Measurements from ENCODE around the gene PTMA.

Gene PTMA

DNA sequence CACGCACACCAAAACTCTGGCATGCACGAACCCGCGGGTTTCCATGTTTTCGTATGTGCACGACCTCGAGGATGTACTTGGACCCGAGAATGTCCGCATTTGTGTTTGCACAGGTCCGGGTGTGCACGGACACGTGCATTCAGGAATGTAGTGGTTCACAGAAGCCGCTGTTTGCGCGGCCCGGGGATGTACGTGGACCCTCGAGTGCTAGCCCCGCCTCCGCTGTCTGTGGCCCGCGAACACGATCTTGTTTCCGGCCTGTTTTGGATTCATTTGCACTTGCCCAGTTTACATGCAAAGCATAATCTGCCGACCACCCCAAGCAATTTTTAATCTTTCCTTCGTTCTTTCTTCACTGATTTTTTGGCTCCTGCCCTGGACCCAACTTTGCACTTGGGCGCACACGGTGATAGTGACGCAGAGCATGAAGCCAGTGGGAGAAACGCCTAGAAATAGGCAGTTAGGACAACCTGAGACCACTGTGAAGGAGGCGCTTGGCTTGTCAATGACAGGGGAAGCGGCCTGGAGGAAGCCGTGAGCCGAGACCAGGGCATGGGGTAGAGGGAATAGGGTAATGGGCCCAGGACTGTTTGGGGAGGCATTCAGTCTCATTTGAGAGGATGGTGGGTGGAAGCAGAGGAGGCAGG lies 45.4 kb upstream of the PTMA start:
- TF ChIP-seq EGR1 (IDR thresholded peaks at IDR 0.05) (no peak), CEBPB (IDR thresholded peaks at IDR 0.05) (no peak), TEAD4 (IDR thresholded peaks at IDR 0.05) (no peak), NFIC (IDR thresholded peaks at IDR 0.05) (no peak), CREB1 (IDR thresholded peaks at IDR 0.05; ENCODE audit: low read depth) (no peak), MAX (IDR thresholded peaks at IDR 0.05) (no peak), FOXM1 (IDR thresholded peaks at IDR 0.05; ENCODE audit: borderline replicate concordance, low read depth) (no peak), ZBTB7A (IDR thresholded peaks at IDR 0.05; ENCODE audit: low read depth) (no peak), RAD21 (IDR thresholded peaks at IDR 0.05; ENCODE audit: low read depth) (no peak), TAF1 (IDR thresholded peaks at IDR 0.05; ENCODE audit: low read depth) (no peak), EP300 (IDR thresholded peaks at IDR 0.05; ENCODE audit: borderline replicate concordance) (no peak)
- TF ChIP-seq, protein P1, sequence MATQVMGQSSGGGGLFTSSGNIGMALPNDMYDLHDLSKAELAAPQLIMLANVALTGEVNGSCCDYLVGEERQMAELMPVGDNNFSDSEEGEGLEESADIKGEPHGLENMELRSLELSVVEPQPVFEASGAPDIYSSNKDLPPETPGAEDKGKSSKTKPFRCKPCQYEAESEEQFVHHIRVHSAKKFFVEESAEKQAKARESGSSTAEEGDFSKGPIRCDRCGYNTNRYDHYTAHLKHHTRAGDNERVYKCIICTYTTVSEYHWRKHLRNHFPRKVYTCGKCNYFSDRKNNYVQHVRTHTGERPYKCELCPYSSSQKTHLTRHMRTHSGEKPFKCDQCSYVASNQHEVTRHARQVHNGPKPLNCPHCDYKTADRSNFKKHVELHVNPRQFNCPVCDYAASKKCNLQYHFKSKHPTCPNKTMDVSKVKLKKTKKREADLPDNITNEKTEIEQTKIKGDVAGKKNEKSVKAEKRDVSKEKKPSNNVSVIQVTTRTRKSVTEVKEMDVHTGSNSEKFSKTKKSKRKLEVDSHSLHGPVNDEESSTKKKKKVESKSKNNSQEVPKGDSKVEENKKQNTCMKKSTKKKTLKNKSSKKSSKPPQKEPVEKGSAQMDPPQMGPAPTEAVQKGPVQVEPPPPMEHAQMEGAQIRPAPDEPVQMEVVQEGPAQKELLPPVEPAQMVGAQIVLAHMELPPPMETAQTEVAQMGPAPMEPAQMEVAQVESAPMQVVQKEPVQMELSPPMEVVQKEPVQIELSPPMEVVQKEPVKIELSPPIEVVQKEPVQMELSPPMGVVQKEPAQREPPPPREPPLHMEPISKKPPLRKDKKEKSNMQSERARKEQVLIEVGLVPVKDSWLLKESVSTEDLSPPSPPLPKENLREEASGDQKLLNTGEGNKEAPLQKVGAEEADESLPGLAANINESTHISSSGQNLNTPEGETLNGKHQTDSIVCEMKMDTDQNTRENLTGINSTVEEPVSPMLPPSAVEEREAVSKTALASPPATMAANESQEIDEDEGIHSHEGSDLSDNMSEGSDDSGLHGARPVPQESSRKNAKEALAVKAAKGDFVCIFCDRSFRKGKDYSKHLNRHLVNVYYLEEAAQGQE (IDR thresholded peaks at IDR 0.05; ENCODE audit: low read depth), result no peak

DNA sequence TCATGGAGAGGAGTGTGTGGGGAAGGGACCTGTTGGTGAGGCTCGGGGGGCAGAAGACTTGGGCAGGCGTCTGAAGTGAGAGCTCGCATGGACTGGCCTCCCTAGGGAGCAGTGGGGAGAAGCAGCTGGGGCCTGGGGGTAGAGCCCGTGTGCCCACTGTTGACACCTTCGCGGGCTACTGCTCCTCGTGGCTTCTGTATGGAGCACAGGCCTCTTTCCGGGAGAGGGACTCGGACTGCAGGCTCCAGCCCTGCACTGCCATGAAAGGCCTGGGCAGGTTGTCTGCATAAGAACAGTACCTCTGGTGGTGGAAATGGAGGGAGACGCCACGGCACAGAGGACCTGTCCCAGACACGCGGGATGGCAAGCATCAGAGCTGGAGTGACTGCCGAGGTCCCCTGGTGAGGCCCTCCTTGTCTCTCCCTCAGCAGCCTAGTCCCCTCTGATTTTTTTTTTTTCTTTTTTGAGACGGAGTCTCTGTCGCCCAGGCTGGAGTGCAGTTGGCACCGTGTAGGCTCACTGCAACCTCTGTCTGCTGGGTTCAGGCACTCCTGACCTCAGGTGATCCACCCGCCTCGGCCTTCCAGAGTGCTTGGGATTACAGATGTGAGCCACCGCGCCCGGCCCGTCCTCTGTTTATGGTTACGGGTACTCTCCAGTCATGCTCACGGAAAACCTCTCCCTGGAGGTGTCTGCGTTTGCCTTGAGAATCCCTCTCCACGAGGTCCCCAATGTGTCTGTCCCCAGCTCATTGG lies 44.7 kb upstream of the PTMA start:
- no peak for TF ChIP-seq MAX (IDR thresholded peaks at IDR 0.05)
- TF ChIP-seq TAF1 (IDR thresholded peaks at IDR 0.05; ENCODE audit: low read depth), result no peak
- no peak for TF ChIP-seq NFIC (IDR thresholded peaks at IDR 0.05)
- TF ChIP-seq YY1 (IDR thresholded peaks at IDR 0.05; ENCODE audit: low read depth), result no peak
- TF ChIP-seq EGR1 (IDR thresholded peaks at IDR 0.05), result no peak
- TF ChIP-seq CREB1 (IDR thresholded peaks at IDR 0.05; ENCODE audit: low read depth), result no peak
- no peak for TF ChIP-seq TCF12 (IDR thresholded peaks at IDR 0.05; ENCODE audit: low read depth)
- TF ChIP-seq EP300 (IDR thresholded peaks at IDR 0.05; ENCODE audit: borderline replicate concordance), result no peak
- no peak for TF ChIP-seq ZBTB7A (IDR thresholded peaks at IDR 0.05; ENCODE audit: low read depth)
- no peak for TF ChIP-seq FOXM1 (IDR thresholded peaks at IDR 0.05; ENCODE audit: borderline replicate concordance, low read depth)
- TF ChIP-seq TEAD4 (IDR thresholded peaks at IDR 0.05), result no peak
- TF ChIP-seq, protein P1 (IDR thresholded peaks at IDR 0.05; ENCODE audit: low read depth), result no peak
- TF ChIP-seq CEBPB (IDR thresholded peaks at IDR 0.05), result no peak
- no peak for TF ChIP-seq USF1 (IDR thresholded peaks at IDR 0.05)
- no peak for TF ChIP-seq RAD21 (IDR thresholded peaks at IDR 0.05; ENCODE audit: low read depth)

DNA sequence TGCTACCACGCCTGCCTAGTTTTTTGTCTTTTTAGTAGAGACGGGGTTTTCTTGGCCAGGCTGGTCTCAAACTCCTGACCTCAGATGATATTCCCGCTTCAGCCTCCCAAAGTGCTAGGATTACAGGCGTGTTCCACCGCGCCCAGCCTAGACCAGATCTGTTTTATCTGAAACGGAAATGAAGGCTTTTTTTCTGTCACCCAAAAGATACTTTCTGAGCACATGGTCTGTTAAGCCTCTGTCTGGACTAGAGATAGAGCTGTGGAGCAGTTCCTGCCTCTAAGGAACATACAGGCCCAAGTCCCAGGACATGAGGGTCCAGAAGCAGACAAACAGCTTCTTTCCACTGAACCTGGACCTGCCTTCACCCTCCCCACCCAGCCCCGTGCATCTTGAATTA lies 43.6 kb upstream of the PTMA start:
- TF ChIP-seq RAD21 (IDR thresholded peaks at IDR 0.05; ENCODE audit: low read depth) (no peak), FOXM1 (IDR thresholded peaks at IDR 0.05; ENCODE audit: borderline replicate concordance, low read depth) (no peak), EGR1 (IDR thresholded peaks at IDR 0.05) (no peak), TAF1 (IDR thresholded peaks at IDR 0.05; ENCODE audit: low read depth) (no peak), MAX (IDR thresholded peaks at IDR 0.05) (no peak), CEBPB (IDR thresholded peaks at IDR 0.05) (no peak), EP300 (IDR thresholded peaks at IDR 0.05; ENCODE audit: borderline replicate concordance) (no peak), TCF12 (IDR thresholded peaks at IDR 0.05; ENCODE audit: low read depth) (no peak), ZBTB7A (IDR thresholded peaks at IDR 0.05; ENCODE audit: low read depth) (no peak), NFIC (IDR thresholded peaks at IDR 0.05) (no peak)
- TF ChIP-seq, protein P1 (IDR thresholded peaks at IDR 0.05; ENCODE audit: low read depth), result no peak

Data from Ishikawa (cell line).